Esophagus muscularis mucosa (tissue), 4 donors: ENCODE data around the gene ITGAD.

Experiments used
- CTCF ChIP-seq, 3 experiments: fragments of 200-600 bp in 2 of 3; fragments of 450-650 bp in 1 of 3; sonication (generic) in 2 of 3; IDR thresholded peaks; one replicate each; pipeline ENCODE4 v1.5.1; 2017 to 2019; ENCODE audit warnings: antibody characterized with exemption in 3 of 3, mild to moderate bottlenecking in 2 of 3, moderate library complexity in 1 of 3
- EP300 ChIP-seq: sonication (generic); formaldehyde crosslinking; IDR thresholded peaks from one replicate; pipeline ENCODE4 v1.6.1; 2017; ENCODE audit warnings: antibody characterized with exemption
- POLR2A ChIP-seq: fragments of 450-650 bp; IDR thresholded peaks from one replicate; pipeline ENCODE4 v1.6.1; 2017; ENCODE audit warnings: antibody characterized with exemption, moderate library complexity, mild to moderate bottlenecking, low read depth
- POLR2AphosphoS5 ChIP-seq, 2 donors: sonication (generic); formaldehyde crosslinking; IDR thresholded peaks; one replicate each; pipeline ENCODE4 v1.6.1; 2017; ENCODE audit warnings: antibody characterized with exemption in 2 of 2

GRCh38 chr16:31365131-31365865 is 27.8 kb upstream of the ITGAD start:
- no peak for TF ChIP-seq CTCF (IDR thresholded peaks at IDR 0.05)
- TF ChIP-seq POLR2A, result no peak
- TF ChIP-seq EP300, result no peak
- TF ChIP-seq POLR2AphosphoS5 (IDR thresholded peaks at IDR 0.05), result no peak
